HG03460 (cell line): Measurements from ENCODE around the gene FLOT2.
"Not testable (repeated sequence)": the region's sequence is repeated elsewhere in the genome, so short reads cannot be mapped to it uniquely, and the experiment has no call there.

ENCODE experiments used
- ATAC-seq: cut with Tn5 transposase; IDR thresholded peaks from one replicate; pipeline ENCODE4 v1.9.1; 2021; ENCODE audit not compliant: unreplicated experiment

Gene FLOT2

DNA sequence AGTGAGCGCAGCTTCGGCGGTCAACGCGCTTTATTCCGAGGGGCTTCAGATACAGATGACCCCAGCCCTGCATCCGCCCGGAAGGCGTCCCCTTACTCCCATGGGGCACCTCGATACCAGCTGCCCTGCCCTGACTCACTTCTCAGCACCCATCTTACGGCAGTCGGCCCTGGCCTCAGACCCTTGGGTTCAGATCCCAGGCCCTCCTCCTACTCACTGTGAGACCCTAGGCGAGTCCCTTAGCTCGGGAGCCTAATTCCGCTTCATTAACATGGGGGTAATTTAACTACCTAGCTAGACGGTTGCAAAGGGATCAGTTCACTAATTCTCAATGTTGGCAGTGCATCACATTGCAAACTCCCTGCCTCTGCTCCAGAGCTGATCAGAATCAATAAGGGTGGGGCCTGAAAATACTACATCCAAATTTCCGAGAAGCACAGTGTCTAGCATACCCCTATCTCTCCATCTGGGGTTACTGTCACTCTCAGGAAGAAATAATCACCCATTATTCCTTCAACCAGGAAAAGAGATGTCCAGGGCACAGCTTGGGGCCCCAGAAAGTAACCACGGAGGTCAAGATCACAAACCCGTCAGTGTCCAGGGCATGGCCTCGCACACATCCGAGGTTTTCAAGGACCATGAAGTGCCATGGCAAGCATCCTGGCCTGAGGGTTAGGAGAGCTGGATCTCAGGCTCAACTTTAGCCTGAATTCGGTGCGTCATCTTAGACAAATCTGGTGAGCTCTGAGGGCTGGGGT is 415 bp upstream of the FLOT2 start:
- no peak for ATAC-seq

DNA sequence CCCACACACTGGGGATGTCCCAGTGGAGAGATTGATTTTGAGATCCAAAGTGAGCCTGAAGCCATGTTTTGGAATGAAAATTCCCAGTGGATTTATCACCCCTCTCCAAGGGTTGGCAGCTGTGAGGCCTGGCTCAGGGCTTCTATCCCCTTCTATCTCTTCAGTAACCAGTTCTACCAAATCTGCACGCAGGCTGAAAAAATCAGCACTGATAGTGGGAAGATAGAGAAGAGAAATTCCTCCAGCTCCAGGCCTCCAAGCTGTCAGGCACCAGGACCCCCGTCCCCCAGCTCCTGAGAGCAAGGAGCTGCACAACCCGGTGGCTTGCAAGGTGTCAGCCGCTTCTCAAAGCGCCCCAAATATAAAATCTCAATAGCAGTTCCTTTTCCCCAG is 1.0 kb downstream of the FLOT2 start:
- ATAC-seq = no peak

DNA sequence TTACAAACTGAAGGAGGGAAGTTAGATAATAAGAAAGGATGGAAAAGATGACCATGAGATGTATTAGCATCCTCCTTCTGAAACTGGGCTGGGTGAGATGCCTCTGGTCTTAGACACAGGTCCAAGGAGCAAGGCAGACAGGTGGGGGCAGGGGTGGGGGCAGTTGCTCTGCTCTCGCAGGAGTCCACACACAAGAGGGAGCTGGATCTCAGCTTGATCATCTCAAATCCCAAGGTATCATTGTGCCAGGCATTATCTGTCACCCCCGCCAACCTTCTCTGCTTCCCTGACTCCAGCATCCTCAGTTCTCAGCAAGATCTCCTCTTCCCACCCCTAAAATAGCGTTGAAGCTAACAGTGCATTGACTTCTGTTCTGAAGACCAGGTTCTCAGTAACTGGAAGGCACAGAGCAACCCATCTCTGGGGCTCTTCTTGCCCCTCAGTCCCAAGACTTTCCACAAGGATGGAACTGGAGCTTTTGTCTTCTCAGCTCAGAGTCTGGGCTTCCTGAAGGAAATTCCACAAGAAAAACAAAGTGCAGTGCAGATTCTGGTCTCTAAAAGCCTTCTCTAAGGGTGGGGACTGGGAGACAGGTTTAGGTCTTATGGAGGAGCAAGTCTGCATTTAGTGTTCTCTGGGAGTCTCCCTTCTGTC is 1.6 kb downstream of the FLOT2 start:
- no peak for ATAC-seq

DNA sequence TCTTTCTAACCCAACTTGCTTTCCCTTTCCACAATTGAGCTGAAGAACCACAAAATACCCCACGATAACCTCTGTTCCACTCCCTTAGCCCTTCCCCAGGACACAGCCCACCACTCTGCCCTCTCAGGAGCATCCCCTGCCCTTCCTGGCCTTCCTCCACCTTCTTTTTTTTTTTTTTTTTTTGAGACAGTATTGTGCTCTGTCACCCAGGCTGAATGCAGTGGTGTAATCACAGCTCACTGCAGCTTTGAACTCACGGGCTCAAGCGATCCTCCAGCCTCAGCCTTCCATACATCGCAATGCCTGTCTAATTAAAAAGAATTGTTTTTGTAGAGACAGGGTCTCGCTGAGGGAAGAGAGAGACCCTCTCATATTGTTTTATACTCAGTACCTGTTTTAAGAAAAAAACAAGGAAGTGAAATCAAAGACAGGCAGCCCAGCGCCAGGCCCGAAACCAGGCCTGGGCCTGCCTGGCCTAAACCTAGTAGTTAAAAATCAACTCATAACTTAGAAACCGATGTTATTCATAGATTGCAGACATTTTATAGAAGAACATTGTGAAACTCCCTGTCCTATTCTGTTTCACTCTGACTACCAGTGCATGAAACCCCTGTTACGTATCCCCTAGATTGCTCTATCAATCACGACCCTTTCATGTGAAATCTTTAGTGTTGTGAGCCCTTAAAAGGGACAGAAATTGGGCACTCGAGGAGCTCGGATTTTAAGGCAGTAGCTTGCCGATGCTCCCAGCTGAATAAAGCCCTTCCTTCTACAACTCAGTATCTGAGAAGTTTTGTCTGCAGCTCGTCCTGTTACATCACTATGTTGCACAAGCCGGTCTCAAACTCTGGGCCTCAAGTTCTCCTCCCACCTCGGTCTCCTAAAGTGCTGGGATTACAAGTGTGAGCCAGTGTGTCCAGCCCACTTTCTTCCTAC is 4.0 kb downstream of the FLOT2 start:
- not testable (repeated sequence) for ATAC-seq

DNA sequence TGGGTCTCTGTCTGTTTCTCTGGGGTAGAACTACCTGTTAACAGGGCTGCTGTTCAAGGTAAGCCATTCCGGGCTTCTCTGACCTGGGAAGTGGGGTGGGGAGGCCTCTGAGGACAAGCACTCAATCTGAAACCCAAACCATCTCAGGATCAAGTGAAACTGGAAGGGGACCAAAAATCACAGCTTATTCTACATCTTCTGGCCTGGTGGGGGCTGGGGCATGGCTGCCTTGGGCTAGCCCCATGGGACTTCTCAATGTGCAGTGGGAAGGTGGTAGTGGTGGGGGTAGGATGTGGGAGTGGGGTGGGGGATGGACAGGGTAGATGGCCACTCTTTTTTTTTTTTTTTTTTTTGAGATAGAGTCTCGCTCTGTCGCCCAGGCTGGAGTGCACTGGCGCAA is 5.5 kb downstream of the FLOT2 start:
- no peak for ATAC-seq

DNA sequence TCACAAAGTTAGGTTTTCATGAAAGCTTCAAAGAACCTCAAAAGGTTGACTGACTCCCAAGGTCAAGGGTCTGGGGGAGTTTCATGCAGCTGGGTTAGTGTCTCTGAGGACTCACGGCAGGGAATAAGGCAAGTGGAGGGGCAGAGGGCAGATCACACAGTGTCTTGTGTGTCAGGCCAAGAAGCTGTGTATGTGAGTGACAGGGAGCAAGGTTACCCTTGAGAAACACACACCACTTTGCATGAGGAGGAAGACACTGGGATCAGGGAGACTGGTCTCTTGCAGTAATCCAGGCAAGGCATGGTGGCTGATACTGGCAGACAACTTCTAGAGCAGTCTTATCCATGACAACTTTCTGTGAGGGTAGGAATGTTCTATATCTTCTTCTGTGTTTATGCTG is 6.3 kb downstream of the FLOT2 start:
- ATAC-seq = no peak

DNA sequence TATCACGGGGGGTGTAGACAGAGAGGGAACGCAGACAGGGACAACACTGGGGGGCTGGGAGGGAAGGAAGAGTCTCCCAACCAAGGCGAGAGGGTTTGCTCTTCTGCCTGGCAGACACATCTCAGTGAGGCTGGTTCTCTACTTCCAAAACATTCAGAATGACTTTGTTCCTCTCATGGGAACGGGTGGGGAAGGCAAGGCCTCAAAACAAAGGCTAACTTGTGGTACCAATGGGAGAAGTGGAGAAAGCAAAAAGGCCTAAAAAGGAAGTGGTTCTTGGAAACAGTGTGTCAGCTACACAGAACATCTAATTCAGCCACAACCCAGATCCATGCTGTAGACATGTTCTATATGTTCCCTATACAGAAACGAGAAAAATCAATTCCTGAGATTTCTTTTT is 7.5 kb downstream of the FLOT2 start:
- no peak for ATAC-seq

DNA sequence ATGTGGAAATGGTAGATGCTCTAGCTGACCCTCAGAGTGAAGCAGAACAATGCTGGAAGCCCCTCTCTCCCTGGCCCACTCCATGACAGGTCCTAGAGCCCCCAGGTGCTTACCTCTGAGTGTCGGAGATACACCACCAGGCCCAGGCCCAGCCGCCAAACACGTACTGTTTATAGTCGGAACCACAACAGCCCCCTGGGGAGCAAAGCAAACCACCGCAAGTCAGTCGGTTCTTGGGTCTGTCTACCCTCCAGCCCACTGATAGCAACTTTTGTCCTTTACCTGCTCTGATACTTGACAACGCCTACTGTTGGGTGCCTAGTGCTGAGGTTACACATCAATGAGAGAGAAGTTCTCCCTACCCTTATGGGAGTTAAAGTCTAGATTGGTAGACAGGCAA is 8.7 kb downstream of the FLOT2 start:
- ATAC-seq = no peak

DNA sequence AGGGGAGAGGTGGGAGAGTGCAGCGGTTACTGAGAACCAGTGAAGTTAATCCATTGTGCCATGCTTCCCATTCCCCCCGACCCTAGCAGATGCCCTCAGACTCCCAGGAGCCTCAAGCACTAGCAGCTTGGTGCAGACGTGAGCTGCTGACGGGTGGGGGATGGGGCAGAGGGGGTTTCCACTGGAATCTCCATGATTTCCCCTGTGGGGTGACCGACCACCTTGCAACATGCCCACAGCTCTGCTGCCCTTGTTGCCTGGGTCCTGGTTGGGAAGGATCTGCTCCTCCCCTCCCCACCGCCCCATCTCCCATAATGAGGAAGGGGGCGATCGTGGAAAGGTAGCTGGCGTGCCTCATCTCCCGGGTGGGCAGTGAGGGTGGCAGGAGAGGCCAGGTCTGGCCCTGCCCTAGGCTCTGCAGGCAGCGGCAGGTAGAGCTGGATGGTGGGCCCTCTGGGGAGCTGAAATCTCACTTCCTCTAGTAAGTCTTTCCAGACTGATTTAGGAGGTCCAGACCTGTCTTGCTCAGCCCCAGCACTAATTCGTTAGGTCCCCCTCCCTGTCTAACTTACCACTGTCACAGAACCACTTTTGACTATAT is 9.6 kb downstream of the FLOT2 start:
- ATAC-seq = no peak

DNA sequence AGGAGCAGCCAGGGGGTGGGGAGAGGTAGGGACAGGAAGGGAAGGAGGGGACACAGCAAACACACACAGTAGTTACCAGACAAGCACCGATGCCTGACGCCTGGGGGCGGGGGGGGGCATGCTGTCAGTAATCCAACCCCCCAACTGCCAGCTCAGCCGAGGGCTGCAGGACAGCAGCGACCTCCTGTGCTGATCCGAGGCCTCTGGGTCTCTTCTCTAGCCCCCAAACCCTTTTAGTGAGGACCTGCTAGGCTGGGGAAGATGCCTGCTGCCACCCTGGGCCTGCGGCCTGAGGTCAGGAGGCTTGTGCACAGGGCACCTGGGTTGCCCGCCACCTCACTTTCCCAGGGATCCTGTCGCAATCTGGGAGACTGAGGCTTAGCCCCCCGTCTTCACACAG is 11.6 kb downstream of the FLOT2 start:
- ATAC-seq = no peak

DNA sequence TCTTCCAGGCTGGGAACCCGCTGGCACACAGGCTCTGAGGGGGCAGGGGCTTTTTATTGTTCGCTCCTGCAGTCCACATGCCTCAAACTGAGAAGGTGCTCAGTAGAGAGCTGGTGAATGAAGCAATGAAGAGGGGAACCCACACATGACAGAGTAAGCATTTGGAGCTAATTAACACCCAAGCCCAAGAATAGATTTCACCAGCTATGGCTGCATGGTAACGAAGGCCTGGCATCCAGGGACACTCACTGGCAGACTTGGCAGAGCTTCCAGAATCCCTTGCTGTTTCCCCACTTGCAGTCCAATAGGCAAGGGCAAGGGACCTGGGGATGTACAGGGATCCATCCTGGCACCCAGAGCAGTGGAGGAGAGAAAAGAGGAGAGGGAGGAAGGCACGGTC is 12.2 kb downstream of the FLOT2 start:
- no peak for ATAC-seq

DNA sequence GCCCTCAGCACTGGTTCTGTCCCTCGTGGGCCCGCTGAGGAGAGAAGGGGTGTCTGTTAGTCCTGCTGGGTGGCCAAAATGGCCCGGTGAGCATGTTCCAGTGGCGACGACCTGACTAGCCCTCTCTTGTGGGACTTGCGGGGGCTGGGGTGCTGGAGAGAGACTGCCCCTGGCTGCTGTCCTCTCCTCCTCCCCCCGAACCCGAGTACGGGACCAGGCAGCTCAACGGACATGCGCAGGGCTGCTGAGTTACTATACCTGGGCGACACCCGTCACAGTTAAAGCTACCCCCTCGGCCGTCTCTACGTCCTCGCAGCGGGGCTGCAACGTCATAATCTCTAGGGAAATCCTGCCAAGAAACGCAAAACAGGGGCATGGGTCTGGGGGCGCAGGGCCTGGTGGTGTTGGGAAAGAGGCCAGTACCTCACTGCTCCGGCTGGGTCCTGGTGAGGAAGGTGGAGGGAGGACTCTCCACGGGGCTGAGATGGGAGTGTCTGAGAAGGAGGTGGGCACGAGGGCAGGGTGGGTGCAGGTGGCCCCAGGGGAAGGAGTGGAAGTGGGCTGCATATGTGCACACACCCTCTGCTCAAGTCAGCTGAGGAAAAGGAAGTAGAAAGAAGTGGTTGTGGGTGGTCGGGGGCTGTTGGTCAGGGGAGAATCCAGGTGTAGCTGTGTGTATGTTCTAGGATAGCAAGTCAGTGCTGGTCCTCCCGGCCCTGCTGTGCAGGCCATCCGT is 13.4 kb downstream of the FLOT2 start:
- no peak for ATAC-seq

DNA sequence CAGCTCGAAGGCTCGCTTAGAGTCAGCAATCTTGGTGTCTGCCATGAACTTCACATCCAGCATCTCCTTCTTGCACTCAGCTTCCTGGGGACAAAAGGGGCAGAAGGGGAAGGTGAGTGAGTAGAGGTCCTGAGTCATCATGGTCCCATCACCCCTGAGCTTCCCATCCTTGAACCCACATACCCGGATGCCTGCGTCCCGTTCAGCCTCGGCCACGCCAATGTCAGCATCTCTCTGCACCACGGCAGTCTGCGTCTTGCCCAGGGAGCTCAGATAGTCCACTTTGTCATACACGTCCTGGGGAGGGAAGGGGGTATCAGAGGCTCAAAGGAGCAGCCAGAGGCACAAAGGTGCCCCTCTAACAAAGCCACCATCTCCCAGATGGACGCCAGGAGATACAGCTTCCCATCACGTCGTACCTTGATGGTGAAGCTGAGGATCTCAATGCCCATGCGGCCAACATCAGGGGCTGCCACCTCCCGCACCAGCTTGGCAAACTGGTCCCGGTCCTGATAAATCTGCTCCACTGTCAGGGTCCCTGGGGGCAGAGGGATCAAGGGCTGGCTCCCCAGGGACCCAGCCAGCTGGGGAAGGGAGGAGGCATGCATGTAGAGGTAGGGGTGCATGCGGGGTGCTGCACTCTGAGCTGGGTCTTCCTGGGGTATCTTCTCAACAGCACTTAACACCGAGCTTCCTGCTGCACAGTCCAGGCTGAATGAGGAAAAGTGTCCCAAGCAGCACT is 15.2 kb downstream of the FLOT2 start:
- ATAC-seq = no peak

DNA sequence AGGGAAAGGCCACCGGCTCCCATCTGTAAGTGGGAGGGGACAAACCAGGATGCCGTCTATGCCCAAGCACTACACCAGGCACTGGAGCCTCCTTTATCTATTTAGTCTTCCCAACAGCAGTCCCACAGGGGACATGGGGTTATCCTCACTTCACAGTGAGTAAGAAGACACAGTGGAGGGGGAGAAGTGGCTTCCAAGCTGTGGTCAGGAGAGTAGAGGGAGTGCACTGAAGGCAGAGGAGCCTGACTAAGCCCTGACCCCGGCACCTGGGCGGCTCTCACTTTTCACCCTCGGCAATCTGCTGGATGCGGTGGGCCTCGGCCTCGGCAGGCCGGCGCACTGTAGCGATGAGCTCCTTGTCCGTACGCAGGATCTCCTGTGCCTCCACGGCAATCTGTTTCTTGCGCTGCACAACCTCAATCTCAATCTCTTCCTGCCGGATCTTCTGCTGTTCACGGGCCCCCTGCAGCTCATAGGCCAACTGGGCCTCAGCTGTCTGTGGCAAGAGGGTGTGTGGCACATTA is 15.9 kb downstream of the FLOT2 start:
- ATAC-seq = no peak

DNA sequence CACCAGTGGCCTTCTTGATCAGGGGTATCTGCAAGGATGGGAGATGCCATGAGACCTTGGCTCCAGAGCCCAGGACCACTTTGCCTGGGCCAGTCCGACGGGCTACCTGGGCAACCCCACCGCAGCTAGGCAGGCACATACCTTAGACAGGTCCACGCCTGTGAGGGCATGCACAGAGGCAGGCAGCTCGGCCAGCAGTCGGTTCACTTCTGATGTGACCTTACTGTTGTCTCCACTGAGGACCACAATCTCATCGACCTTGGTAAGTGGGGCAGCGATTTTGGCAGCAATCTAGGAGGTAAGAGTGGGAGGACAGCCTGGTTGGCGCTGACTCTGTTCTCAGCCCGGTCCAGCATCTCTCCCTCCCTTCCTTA is 17.0 kb downstream of the FLOT2 start:
- ATAC-seq = no peak

DNA sequence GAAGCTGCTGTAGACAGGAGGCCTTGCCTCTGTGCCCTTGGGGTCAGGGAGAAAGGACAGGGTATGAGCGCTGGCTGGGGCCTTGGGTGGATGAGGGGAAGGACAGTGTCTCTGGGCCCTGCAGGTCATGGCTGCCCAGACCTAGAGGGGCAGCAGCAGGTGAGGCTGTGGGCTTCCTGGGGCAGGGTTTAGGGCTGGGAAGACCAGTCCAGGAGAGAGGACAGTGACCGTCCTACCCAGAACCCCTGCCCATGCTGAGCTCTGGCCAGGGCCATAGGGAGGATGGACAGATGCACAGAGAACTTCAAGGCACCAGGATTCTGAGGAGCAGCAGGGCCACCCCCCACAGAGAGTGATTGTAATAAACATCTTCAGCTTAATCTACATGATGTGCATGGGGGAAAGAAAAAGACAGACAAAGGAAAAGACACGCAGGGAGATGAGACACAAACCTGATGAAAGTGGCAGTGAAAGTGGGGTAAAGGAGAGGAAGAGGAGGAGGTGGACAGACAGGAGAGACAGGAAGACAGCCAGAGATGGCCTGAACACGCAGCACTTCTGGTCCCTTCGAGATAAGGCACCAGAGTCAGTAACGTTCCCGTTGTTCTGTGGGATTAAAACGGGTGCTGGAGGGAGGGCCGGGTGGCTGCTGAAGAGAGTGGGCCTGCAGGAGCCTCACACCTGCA is 17.5 kb downstream of the FLOT2 start:
- ATAC-seq = no peak

DNA sequence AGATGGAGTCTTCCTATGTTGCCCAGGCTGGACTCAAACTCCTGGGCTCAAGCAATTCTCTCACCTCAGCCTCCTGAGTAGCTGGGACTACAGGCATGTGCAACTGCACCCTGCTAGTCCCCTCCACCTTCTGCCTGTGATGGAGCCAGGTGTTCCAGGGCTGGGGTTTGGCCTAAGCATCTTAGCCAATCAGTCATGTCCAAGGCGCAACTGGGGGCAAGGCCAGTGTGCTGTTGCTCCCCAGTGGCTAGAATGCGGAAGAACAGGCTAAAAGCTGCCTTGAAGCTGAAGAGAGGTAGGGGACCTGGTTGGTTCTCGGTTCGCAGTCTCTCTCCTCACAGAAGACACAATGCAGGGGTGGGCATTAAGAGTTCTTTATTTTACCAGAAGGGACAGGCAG is 18.6 kb downstream of the FLOT2 start:
- ATAC-seq = no peak

DNA sequence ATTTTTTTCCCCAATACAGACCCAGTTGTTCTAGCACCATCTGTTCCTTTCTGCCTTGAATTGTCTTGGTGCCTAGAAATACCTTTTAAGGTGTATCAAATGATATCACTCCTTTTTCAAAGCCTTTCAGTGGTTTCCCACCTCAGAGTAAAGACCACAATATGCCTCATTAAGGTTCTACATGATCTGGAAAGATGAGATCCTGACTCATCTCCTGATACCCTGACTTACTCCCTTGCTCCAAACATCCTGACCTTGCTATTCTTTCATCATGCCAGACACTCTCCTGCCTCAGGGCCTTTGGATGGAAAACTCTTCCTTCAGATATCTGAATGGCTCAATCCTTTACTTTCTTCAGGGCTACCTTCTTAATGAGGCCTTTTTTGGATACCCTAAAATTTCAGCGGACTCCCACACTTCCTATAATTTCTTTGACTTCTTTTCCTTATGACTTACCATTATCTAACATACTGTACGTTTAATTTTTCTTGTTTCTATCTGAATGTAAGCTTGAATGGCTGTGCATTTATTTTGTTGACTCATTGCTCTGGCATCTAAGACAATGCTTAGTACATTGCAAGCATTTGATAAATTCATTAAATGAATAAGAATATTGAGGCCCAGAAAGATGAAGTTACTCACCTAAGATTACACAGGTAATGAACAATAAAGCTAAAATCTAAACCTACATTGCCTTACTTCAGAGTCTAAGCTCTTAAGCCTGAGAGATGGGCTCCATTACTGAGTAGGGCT is 19.2 kb downstream of the FLOT2 start:
- no peak for ATAC-seq
